Measurements from ENCODE around the gene CEP41.

GRCh38 chr7:130413201-130413600 lies 27.6 kb downstream of the CEP41 start:
- no peak for TF ChIP-seq GATA3 (IDR thresholded peaks at IDR 0.05; ENCODE audit: low read depth, low read length)
- TF ChIP-seq GATA2 (IDR thresholded peaks at IDR 0.05; ENCODE audit: low read depth, low read length), result no peak
